ENCODE measurements around the gene BICDL2. TPM values are rescaled to one million over a fixed set of nuclear protein-coding genes. Genes with fewer than 3 reads are reported as not detected.
"Not testable (repeated sequence)": the region's sequence is repeated elsewhere in the genome, so short reads cannot be mapped to it uniquely, and the experiment has no call there.

BICDL2 gene
- total and polyA plus RNA-seq, 2 of the 4 experiments (the other 2 are of a cell fraction): 0.17 to 0.18 TPM

- intact Hi-C loops (cut with micrococcal nuclease): no loop called here
Measured at GRCh38 chr16:3054965-3055733, 18.4 kb upstream of the BICDL2 start.

GRCh38 chr16:3053330-3053710 is 16.6 kb upstream of the BICDL2 start:
- H3K27me3 ChIP-seq (ENCODE audit: control insufficient read depth, insufficient read depth, low read length): peaks cover 21% of the 10 kb centered on the region
- H3K56ac ChIP-seq (ENCODE audit: extremely low read depth, insufficient read depth, low read length); H3K4me3 ChIP-seq (ENCODE audit: insufficient read depth, low read depth, low read length); H2BK5ac ChIP-seq (ENCODE audit: low read depth, low read length, poor library complexity, severe bottlenecking); H2BK120ac ChIP-seq (ENCODE audit: low read depth, low read length); H3K4me2 ChIP-seq (ENCODE audit: low read depth, low read length); H3K79me1 ChIP-seq (ENCODE audit: low read depth in 1 of 2, low read length in 2 of 2); DNase-seq; CTCF ChIA-PET; H3K4ac ChIP-seq (ENCODE audit: low read depth, low read length); H3K23ac ChIP-seq (ENCODE audit: low read depth, low read length); H2AFZ ChIP-seq (replicated peaks; ENCODE audit: low read length, poor library complexity); BruUV-seq (replicated peaks); H2BK20ac ChIP-seq (ENCODE audit: low read depth, low read length); dilution Hi-C loops (cut with HindIII; ENCODE audit: low sequenced_read_pairs, unreplicated experiment); H3K27ac ChIP-seq (ENCODE audit: insufficient read depth, low read length); H2BK15ac ChIP-seq (ENCODE audit: low read depth, low read length); H3K4me1 ChIP-seq (ENCODE audit: control insufficient read depth, insufficient read depth, low read length); H3K9me3 ChIP-seq (ENCODE audit: control insufficient read depth, insufficient read depth, low read length); H3K9ac ChIP-seq (ENCODE audit: low read depth, low read length); H4K8ac ChIP-seq (ENCODE audit: low read depth in 2 of 2, low read length in 2 of 2); H2AK5ac ChIP-seq (ENCODE audit: low read depth, low read length); ATAC-seq (ENCODE audit: low read depth); H4K91ac ChIP-seq (ENCODE audit: insufficient read depth, low read depth, low read length); H2AK9ac ChIP-seq (replicated peaks; ENCODE audit: low read depth, low read length, poor library complexity); H4K5ac ChIP-seq (ENCODE audit: low read depth, low read length); H3K36me3 ChIP-seq (ENCODE audit: control insufficient read depth, insufficient read depth, low read length); H3K14ac ChIP-seq (replicated peaks; ENCODE audit: low read depth, low read length); intact Hi-C loops (cut with micrococcal nuclease); H3K18ac ChIP-seq (ENCODE audit: low read depth, low read length); POLR2A ChIA-PET (ENCODE audit: unreplicated experiment); H3K9me1 ChIP-seq (ENCODE audit: insufficient read depth, low read length); H4K20me1 ChIP-seq (ENCODE audit: insufficient read depth, low read length); in situ Hi-C loops (cut with MboI; ENCODE audit: low sequenced_read_pairs): not testable (repeated sequence)
- WGBS, 2 experiments (ENCODE audit: extremely low coverage in 2 of 2, insufficient read length in 1 of 2): no CpG with 5 or more reads among the region's 13 CpGs

More at GRCh38 chr16:3054965-3055733, 18.4 kb upstream of the BICDL2 start:
- Histone ChIP-seq H3K4me1 (ENCODE audit: control insufficient read depth, insufficient read depth, low read length) (peaks cover 5% of the 10 kb centered on the region), H3K14ac (replicated peaks; ENCODE audit: low read depth, low read length) (no peak overlapping the region), H3K9me1 (ENCODE audit: insufficient read depth, low read length) (peaks cover 10% of the 10 kb centered on the region), H3K4me2 (ENCODE audit: low read depth, low read length) (no peak overlapping the region), H3K36me3 (ENCODE audit: control insufficient read depth, insufficient read depth, low read length) (no peaks in the 10 kb centered on the region), H4K20me1 (ENCODE audit: insufficient read depth, low read length) (no peaks in the 10 kb centered on the region; the same call in 1 of the 2 replicates), H3K9ac (ENCODE audit: low read depth, low read length) (no peak overlapping the region), H2AK9ac (replicated peaks; ENCODE audit: low read depth, low read length, poor library complexity) (no peak overlapping the region), H2BK15ac (ENCODE audit: low read depth, low read length) (no peak overlapping the region), H3K18ac (ENCODE audit: low read depth, low read length) (no peak overlapping the region), H4K91ac (ENCODE audit: insufficient read depth, low read depth, low read length) (no peak overlapping the region), H4K8ac (ENCODE audit: low read depth in 2 of 2, low read length in 2 of 2) (no peak overlapping the region), H2AFZ (replicated peaks; ENCODE audit: low read length, poor library complexity) (no peak overlapping the region), H2BK20ac (ENCODE audit: low read depth, low read length) (no peak overlapping the region), H3K27me3 (ENCODE audit: control insufficient read depth, insufficient read depth, low read length) (peaks cover 3% of the 10 kb centered on the region; the same call in 1 of the 2 replicates), H3K9me3 (ENCODE audit: control insufficient read depth, insufficient read depth, low read length) (no peaks in the 10 kb centered on the region), H3K4ac (ENCODE audit: low read depth, low read length) (no peak overlapping the region), H3K4me3 (ENCODE audit: insufficient read depth, low read depth, low read length) (no peak overlapping the region), H3K27ac (ENCODE audit: insufficient read depth, low read length) (no peak overlapping the region), H2BK120ac (ENCODE audit: low read depth, low read length) (no peak overlapping the region), H3K79me1 (ENCODE audit: low read depth in 1 of 2, low read length in 2 of 2) (peaks cover 0 to 16% of the 10 kb centered on the region in 2 experiments; a peak in 1 of 4 replicates), H3K56ac (ENCODE audit: extremely low read depth, insufficient read depth, low read length) (no peak overlapping the region), H3K23ac (ENCODE audit: low read depth, low read length) (no peak overlapping the region), H2BK5ac (ENCODE audit: low read depth, low read length, poor library complexity, severe bottlenecking) (no peak overlapping the region), H4K5ac (ENCODE audit: low read depth, low read length) (no peak overlapping the region), H2AK5ac (ENCODE audit: low read depth, low read length) (no peak overlapping the region)
- in situ Hi-C loops (cut with MboI; ENCODE audit: low sequenced_read_pairs): no loop called here
- dilution Hi-C loops (cut with HindIII; ENCODE audit: low sequenced_read_pairs, unreplicated experiment): no loop called here
- TF ChIP-seq CTCF (conservative IDR thresholded peaks at IDR 0.05; ENCODE audit: low read depth, low read length): no peak
- CTCF ChIA-PET: no interaction called here
- WGBS, 2 experiments (ENCODE audit: extremely low coverage in 2 of 2, insufficient read length in 1 of 2): 78% methylated on average over 11 of the region's 17 CpGs; no CpG with 5 or more reads in 1 of the 2 experiments
- BruUV-seq (replicated peaks): no TSS peak
- ATAC-seq (ENCODE audit: low read depth) (no peak), DNase-seq (no peak)
- POLR2A ChIA-PET (ENCODE audit: unreplicated experiment): no interaction called here

Measured in IMR-90 (cell line).